A673 (cell line): ENCODE measurements around the gene PTP4A2. TPM values are rescaled to one million over a fixed set of nuclear protein-coding genes. Genes with fewer than 3 reads are reported as not detected.

ENCODE experiments used
- BruUV-seq: library from RNA; stranded (reverse); fragments of 400-500 nt; replicated peaks from 2 replicates; lab custom pipeline; 2021; lab: Mats Ljungman, UMichigan
- CTCF ChIA-PET: fragments of 300-600 bp; sonication (Branson Sonifier 250); formaldehyde crosslinking; loops from one replicate; lab custom pipeline; 2022; ENCODE audit warnings: antibody characterized with exemption; lab: Charles Lee
- POLR2A ChIA-PET: fragments of 300-600 bp; sonication (Branson Sonifier 250); formaldehyde crosslinking; loops from one replicate; lab custom pipeline; 2022; ENCODE audit warnings: antibody characterized with exemption; ENCODE audit not compliant: low non-redundant PET; lab: Charles Lee
- DNase-seq: peaks from one replicate; pipeline ENCODE4 v3.0.0-alpha.2; 2015; ENCODE audit warnings: low spot score
- H3K27ac ChIP-seq: fragments of 200-600 bp; sonication (generic); 2 replicates; pipeline ENCODE4 v1.5.1; 2016; ENCODE audit warnings: mixed run types, low read depth, mild to moderate bottlenecking, mixed read lengths, antibody characterized with exemption, low read length; ENCODE audit not compliant: poor library complexity, severe bottlenecking
- H3K27me3 ChIP-seq: fragments of 200-600 bp; sonication (generic); replicated peaks from 2 replicates; pipeline ENCODE4 v1.6.1; 2017; ENCODE audit warnings: mixed run types, low read depth, mild to moderate bottlenecking, mixed read lengths, antibody characterized with exemption, low read length; ENCODE audit not compliant: insufficient read depth, poor library complexity
- H3K36me3 ChIP-seq: fragments of 200-600 bp; sonication (generic); 2 replicates; pipeline ENCODE4 v1.6.1; 2016; ENCODE audit warnings: mixed run types, mild to moderate bottlenecking, mixed read lengths, antibody characterized with exemption, low read length; ENCODE audit not compliant: insufficient read depth, poor library complexity, severe bottlenecking
- H3K4me1 ChIP-seq: fragments of 200-600 bp; sonication (generic); 2 replicates; pipeline ENCODE4 v1.6.1; 2017; ENCODE audit warnings: mixed run types, mild to moderate bottlenecking, mixed read lengths, antibody characterized with exemption, low read length; ENCODE audit not compliant: insufficient read depth, poor library complexity, severe bottlenecking
- H3K4me3 ChIP-seq: fragments of 200-600 bp; sonication (generic); 2 replicates; pipeline ENCODE4 v1.5.1; 2016; ENCODE audit warnings: low read depth, mixed run types, mild to moderate bottlenecking, mixed read lengths, low read length; ENCODE audit not compliant: poor library complexity, severe bottlenecking
- H3K9me3 ChIP-seq: fragments of 200-600 bp; sonication (generic); 2 replicates; pipeline ENCODE4 v1.6.1; 2016; ENCODE audit warnings: mixed run types, low read depth, mild to moderate bottlenecking, mixed read lengths, antibody characterized with exemption, low read length; ENCODE audit not compliant: poor library complexity, severe bottlenecking
- CTCF ChIP-seq: fragments of 300-800, 200-600 bp; sonication (generic); conservative IDR thresholded peaks from 2 replicates; pipeline ENCODE4 v1.5.1; 2017; ENCODE audit warnings: low read depth, mild to moderate bottlenecking, antibody characterized with exemption, low read length, moderate library complexity, mixed read lengths
- EZH2 ChIP-seq: fragments of 200-600 bp; sonication (generic); IDR thresholded peaks from 2 replicates; pipeline ENCODE4 v1.6.1; 2017; ENCODE audit warnings: borderline replicate concordance, low read depth, mild to moderate bottlenecking, mixed read lengths, antibody characterized with exemption, low read length; ENCODE audit not compliant: poor library complexity, severe bottlenecking
- intact Hi-C: fragments of 100-400 bp; cut with micrococcal nuclease; formaldehyde crosslinking; loops from one replicate; pipeline ENCODE4 v1.10.0; 2022; ENCODE audit not compliant: unreplicated experiment
- total RNA-seq: library from RNA; stranded (reverse); gene quantifications from 2 replicates; pipeline ENCODE4 v1.2.3, GENCODE V29; 2021

The PTP4A2 gene
- total RNA-seq, 1 experiment from 2014 or later = 283 TPM

GRCh38 chr1:31912839-31913239 is 25.3 kb downstream of the PTP4A2 start:
- BruUV-seq = no TSS peak
- intact Hi-C loops = no loop called here
- TF ChIP-seq CTCF = no peak
- TF ChIP-seq EZH2 = no peak
- POLR2A ChIA-PET = no interaction called here
- no peaks in the 10 kb centered on the region for H3K9me3 ChIP-seq
- H3K4me3 ChIP-seq = no peak overlapping the region
- DNase-seq = no peak
- H3K27me3 ChIP-seq = no peaks in the 10 kb centered on the region
- H3K27ac ChIP-seq = no peak overlapping the region
- CTCF ChIA-PET = no interaction called here
- peaks cover 68% of the 10 kb centered on the region for H3K36me3 ChIP-seq
- H3K4me1 ChIP-seq = peaks cover 23% of the 10 kb centered on the region

DNA sequence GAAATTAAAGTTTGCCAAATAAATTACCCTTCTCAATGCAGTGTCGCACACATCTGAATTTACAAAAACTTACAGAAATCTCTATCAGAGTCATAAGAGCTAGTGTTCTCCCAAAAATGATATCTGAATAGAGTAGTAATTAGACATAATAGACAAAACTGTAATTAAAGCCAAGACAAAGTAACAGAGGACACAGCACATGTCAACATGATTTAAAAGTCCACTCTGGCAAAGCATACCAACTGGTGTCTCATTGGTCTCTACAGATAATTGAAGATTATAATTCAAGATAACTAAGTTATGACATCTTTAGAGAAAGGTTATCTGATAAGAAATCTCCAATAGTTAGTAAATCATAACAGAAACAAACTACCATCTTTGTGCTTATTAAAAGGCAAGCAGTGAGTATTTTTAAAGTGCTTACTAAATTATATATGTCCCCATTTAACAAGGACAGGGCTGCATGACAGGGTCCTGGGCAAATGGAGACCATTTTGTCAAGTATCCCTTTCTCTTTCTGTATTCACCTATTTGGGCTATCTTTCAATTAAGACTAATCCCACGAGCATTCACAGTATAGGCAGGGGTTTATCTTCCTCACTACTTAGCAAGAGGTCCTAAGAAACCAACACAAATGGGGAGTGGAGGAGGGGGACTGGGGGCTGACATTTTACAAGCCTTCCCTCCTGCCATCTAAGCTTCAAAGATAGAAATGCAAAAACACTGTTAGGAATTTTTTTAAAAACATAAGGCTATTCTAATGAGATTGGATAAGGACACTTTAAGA is 26.0 kb downstream of the PTP4A2 start:
- Histone ChIP-seq H3K9me3 (no peaks in the 10 kb centered on the region), H3K4me3 (no peak overlapping the region), H3K27me3 (no peaks in the 10 kb centered on the region), H3K4me1 (peaks cover 23% of the 10 kb centered on the region), H3K36me3 (peaks cover 73% of the 10 kb centered on the region), H3K27ac (no peak overlapping the region)
- ChIA-PET CTCF (no interaction called here), POLR2A (interaction anchor here (0.6 kb wide), 1 partner anchor 207 kb away, joined by 7 read pairs; no protein-coding TSS in a partner anchor)
- TF ChIP-seq EZH2 = no peak
- TF ChIP-seq CTCF = no peak
- BruUV-seq = no TSS peak
- intact Hi-C loops = no loop called here
- DNase-seq = no peak

DNA sequence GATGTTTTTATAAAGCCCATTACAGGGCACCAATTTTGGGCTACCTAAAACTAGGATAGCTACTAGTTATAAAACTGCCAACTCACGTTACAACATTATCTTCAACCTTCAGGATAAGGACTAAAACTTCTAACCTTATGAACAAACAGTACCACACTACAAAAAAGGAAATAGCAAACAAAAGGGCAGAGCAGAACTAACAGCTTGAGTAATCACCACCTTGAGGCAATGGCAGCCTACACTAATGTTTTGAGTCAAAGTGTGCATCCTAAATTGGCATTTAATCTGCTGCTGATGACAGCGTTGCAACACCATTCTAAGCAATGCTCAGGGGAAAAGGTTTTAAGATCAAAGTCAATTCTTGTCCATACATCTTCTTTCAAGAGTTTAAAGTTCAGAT is 27.2 kb downstream of the PTP4A2 start:
- no TSS peak for BruUV-seq
- DNase-seq = peak; percentile 44
- Histone ChIP-seq H3K4me3 (no peak overlapping the region), H3K27me3 (no peaks in the 10 kb centered on the region), H3K36me3 (peaks cover 73% of the 10 kb centered on the region), H3K27ac (no peak overlapping the region), H3K4me1 (peaks cover 23% of the 10 kb centered on the region), H3K9me3 (no peaks in the 10 kb centered on the region)
- intact Hi-C loops = no loop called here
- CTCF ChIA-PET = no interaction called here
- TF ChIP-seq CTCF = no peak
- no peak for TF ChIP-seq EZH2
- POLR2A ChIA-PET = no interaction called here
